Measurements from ENCODE around the gene KRT77. TPM values are rescaled to one million over a fixed set of nuclear protein-coding genes. Genes with fewer than 3 reads are reported as not detected.
A peak's percentile ranks its signal among the peaks of the same experiment; 100 is the strongest.
"Not testable (repeated sequence)": the region's sequence is repeated elsewhere in the genome, so short reads cannot be mapped to it uniquely, and the experiment has no call there.

Gene KRT77
- polyA plus RNA-seq, 1 donor from 2014 or later = not detected

DNA sequence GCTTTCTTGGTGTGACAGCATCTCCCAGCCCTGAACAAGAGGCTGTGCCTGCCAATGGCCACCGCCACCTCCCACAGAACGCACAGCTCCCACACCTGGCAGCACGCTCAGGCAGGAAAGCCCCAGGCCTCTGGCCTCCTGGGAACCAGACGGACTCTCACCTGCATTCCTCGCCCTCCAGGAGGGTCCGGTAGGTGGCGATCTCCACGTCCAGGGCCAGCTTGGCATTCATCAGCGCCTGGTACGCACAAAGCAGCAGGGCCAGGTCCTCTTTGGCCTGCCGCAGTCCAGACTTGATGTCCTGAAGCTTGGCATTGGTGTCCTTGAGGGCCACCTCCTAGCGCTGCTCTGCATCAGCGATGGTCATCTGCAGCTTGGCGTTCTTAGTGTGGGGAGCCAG lies 12.1 kb upstream of the KRT77 start:
- Histone ChIP-seq H3K4me2 (ENCODE audit: low read length) (no peak overlapping the region), H4K20me1 (ENCODE audit: insufficient read depth) (no peaks in the 10 kb centered on the region), H3F3A (ENCODE audit: insufficient read depth, low read length, poor library complexity, severe bottlenecking) (no peaks in the 10 kb centered on the region), H3K9me2 (ENCODE audit: insufficient read depth, low read length) (no peaks in the 10 kb centered on the region), H2AFZ (ENCODE audit: low read depth, low read length) (no peak overlapping the region), H3K9me3 (ENCODE audit: low read length) (no peaks in the 10 kb centered on the region), H3K79me2 (replicated peaks; ENCODE audit: insufficient read depth, low read length) (no peaks in the 10 kb centered on the region), H3K36me3 (ENCODE audit: insufficient read depth, low read length) (no peaks in the 10 kb centered on the region), H3K9ac (ENCODE audit: low read length) (no peak overlapping the region), H3K4me3 (ENCODE audit: low read length) (no peak overlapping the region), H3K27ac (ENCODE audit: low read length) (no peak overlapping the region), H3K27me3 (ENCODE audit: insufficient read depth, low read depth, low read length) (peaks cover 33% of the 10 kb centered on the region)
- TF ChIP-seq RAD21 (conservative IDR thresholded peaks at IDR 0.05) = no peak
- no peak for TF ChIP-seq EZH2 (IDR thresholded peaks at IDR 0.05; ENCODE audit: borderline replicate concordance, insufficient read depth, low read length, poor library complexity, severe bottlenecking)

DNA sequence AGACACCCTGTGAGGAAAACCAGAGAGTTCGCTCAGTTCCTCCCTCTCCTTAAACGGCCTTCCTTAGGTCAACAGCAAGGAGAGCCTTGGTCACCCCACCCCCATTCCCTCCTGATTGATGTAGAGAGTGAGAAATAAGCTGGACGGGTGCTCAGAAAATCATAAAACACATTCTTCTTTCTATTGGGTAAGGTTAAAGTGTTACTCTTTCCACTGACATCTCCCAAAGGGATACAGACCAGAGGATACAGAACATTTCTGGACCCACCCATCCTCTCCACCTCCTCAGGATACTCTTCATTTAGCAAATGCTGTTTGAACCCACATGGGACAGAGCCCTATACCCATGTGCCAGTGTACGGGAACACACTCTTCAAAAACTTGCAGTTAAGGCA lies 11.6 kb upstream of the KRT77 start:
- H4K20me1 ChIP-seq (ENCODE audit: insufficient read depth) = no peaks in the 10 kb centered on the region
- H3K36me3 ChIP-seq (ENCODE audit: insufficient read depth, low read length) = no peaks in the 10 kb centered on the region
- H3F3A ChIP-seq (ENCODE audit: insufficient read depth, low read length, poor library complexity, severe bottlenecking) = no peaks in the 10 kb centered on the region
- no peak overlapping the region for H3K27ac ChIP-seq (ENCODE audit: low read length)
- no peak overlapping the region for H3K9ac ChIP-seq (ENCODE audit: low read length)
- TF ChIP-seq EZH2 (IDR thresholded peaks at IDR 0.05; ENCODE audit: borderline replicate concordance, insufficient read depth, low read length, poor library complexity, severe bottlenecking) = no peak
- TF ChIP-seq POLR2AphosphoS5 (IDR thresholded peaks at IDR 0.05) = no peak
- no peak for TF ChIP-seq RAD21 (conservative IDR thresholded peaks at IDR 0.05)
- TF ChIP-seq TAF1 (IDR thresholded peaks at IDR 0.05; ENCODE audit: low read depth) = no peak
- TF ChIP-seq EP300 (conservative IDR thresholded peaks at IDR 0.05; ENCODE audit: poor library complexity, severe bottlenecking) = no peak
- no peak for TF ChIP-seq SMC3 (conservative IDR thresholded peaks at IDR 0.05; ENCODE audit: poor library complexity)
- no peak for TF ChIP-seq MXI1 (conservative IDR thresholded peaks at IDR 0.05; ENCODE audit: poor library complexity, severe bottlenecking)
- TF ChIP-seq, protein P1, sequence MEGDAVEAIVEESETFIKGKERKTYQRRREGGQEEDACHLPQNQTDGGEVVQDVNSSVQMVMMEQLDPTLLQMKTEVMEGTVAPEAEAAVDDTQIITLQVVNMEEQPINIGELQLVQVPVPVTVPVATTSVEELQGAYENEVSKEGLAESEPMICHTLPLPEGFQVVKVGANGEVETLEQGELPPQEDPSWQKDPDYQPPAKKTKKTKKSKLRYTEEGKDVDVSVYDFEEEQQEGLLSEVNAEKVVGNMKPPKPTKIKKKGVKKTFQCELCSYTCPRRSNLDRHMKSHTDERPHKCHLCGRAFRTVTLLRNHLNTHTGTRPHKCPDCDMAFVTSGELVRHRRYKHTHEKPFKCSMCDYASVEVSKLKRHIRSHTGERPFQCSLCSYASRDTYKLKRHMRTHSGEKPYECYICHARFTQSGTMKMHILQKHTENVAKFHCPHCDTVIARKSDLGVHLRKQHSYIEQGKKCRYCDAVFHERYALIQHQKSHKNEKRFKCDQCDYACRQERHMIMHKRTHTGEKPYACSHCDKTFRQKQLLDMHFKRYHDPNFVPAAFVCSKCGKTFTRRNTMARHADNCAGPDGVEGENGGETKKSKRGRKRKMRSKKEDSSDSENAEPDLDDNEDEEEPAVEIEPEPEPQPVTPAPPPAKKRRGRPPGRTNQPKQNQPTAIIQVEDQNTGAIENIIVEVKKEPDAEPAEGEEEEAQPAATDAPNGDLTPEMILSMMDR (IDR thresholded peaks at IDR 0.05; ENCODE audit: poor library complexity, severe bottlenecking) = no peak
- no peaks in the 10 kb centered on the region for H3K9me3 ChIP-seq (ENCODE audit: low read length)
- H3K4me3 ChIP-seq (ENCODE audit: low read length) = no peak overlapping the region
- peaks cover 33% of the 10 kb centered on the region for H3K27me3 ChIP-seq (ENCODE audit: insufficient read depth, low read depth, low read length)
- no peaks in the 10 kb centered on the region for H3K9me2 ChIP-seq (ENCODE audit: insufficient read depth, low read length)
- no peak overlapping the region for H2AFZ ChIP-seq (ENCODE audit: low read depth, low read length)
- no peaks in the 10 kb centered on the region for H3K79me2 ChIP-seq (replicated peaks; ENCODE audit: insufficient read depth, low read length)
- no peak overlapping the region for H3K4me2 ChIP-seq (ENCODE audit: low read length)

DNA sequence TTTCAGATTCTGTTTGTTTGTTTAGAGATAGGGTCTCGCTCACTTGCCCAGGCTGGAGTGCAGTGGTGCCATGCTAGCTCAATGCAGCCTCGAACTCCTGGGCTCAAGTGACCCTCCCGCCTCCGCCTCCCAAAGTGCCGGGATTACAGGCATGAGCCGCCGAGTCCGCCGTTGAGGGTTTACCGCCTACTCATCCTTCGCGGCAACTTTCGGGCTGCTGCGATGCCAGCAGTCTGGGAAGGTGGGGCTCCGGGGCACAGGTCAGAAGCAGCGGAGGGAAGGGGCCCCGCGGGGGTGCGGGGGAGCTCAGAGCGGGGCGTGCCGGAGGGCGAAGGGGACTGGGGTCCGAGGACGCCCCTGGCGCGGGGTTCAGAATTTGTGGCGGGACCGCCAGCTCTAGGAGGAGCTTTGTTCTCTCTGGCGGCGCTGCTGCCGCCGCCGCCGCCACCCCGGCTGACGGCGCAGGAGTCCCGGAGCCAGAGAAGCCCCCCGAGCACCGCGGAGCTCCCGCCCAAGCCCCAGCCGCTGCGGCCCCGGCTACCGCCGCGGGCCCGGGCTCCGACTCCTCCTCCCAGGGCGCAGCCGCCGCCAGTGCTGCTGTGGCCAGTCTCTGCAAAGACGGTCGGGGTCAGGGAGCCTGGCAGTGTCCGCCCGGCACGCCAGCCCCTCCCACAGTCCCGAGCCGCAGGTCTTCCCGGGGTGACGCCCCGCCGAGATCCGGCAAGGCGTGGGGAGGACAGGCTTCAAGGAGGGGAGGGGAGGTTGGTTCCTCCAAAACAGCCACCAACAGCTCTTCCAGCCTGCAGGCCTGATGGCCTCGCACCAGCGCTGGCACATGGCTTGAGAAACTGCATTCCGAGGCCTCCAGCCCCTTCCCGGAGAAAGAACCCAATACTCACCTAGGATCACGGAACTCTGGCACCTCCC lies 10.9 kb upstream of the KRT77 start:
- TF ChIP-seq TAF1 (IDR thresholded peaks at IDR 0.05; ENCODE audit: low read depth) (no peak), RAD21 (conservative IDR thresholded peaks at IDR 0.05) (no peak), SMC3 (conservative IDR thresholded peaks at IDR 0.05; ENCODE audit: poor library complexity) (no peak), EZH2 (IDR thresholded peaks at IDR 0.05; ENCODE audit: borderline replicate concordance, insufficient read depth, low read length, poor library complexity, severe bottlenecking) (peak; percentile 11), EP300 (conservative IDR thresholded peaks at IDR 0.05; ENCODE audit: poor library complexity, severe bottlenecking) (no peak), MXI1 (conservative IDR thresholded peaks at IDR 0.05; ENCODE audit: poor library complexity, severe bottlenecking) (no peak)
- Histone ChIP-seq H3K79me2 (replicated peaks; ENCODE audit: insufficient read depth, low read length) (no peaks in the 10 kb centered on the region), H3K4me3 (ENCODE audit: low read length) (peak overlapping the region; percentile 60), H2AFZ (ENCODE audit: low read depth, low read length) (no peak overlapping the region), H3K9ac (ENCODE audit: low read length) (no peak overlapping the region), H3F3A (ENCODE audit: insufficient read depth, low read length, poor library complexity, severe bottlenecking) (no peaks in the 10 kb centered on the region), H4K20me1 (ENCODE audit: insufficient read depth) (no peaks in the 10 kb centered on the region), H3K9me3 (ENCODE audit: low read length) (no peaks in the 10 kb centered on the region), H3K36me3 (ENCODE audit: insufficient read depth, low read length) (no peaks in the 10 kb centered on the region), H3K27ac (ENCODE audit: low read length) (no peak overlapping the region), H3K9me2 (ENCODE audit: insufficient read depth, low read length) (no peaks in the 10 kb centered on the region), H3K4me2 (ENCODE audit: low read length) (no peak overlapping the region), H3K27me3 (ENCODE audit: insufficient read depth, low read depth, low read length) (peaks cover 33% of the 10 kb centered on the region)

DNA sequence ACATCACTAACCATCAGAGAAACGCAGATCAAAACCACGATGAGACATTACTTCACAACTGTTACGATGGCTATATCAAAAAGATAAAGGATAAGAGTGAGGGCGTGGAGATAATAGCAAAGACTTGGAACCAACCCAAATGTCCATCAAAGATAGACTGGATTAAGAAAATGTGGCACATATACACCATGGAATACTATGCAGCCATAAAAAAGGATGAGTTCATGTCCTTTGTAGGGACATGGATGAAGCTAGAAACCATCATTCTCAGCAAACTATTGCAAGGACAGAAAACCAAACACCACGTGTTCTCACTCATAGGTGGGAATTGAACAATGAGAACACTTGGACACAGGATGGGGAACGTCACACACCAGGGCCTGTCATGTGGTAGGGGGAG lies 8.8 kb upstream of the KRT77 start:
- not testable (repeated sequence) for H3K36me3 ChIP-seq (ENCODE audit: insufficient read depth, low read length); H3K4me2 ChIP-seq (ENCODE audit: low read length); H2AFZ ChIP-seq (ENCODE audit: low read depth, low read length); H3F3A ChIP-seq (ENCODE audit: insufficient read depth, low read length, poor library complexity, severe bottlenecking); H4K20me1 ChIP-seq (ENCODE audit: insufficient read depth); H3K9me3 ChIP-seq (ENCODE audit: low read length); H3K9ac ChIP-seq (ENCODE audit: low read length); H3K9me2 ChIP-seq (ENCODE audit: insufficient read depth, low read length); H3K79me2 ChIP-seq (replicated peaks; ENCODE audit: insufficient read depth, low read length); H3K27ac ChIP-seq (ENCODE audit: low read length); H3K4me3 ChIP-seq (ENCODE audit: low read length)
- peaks cover 33% of the 10 kb centered on the region for H3K27me3 ChIP-seq (ENCODE audit: insufficient read depth, low read depth, low read length)

All from neural cell (in vitro differentiated cells).